Ovary (tissue), 10 donors: ENCODE measurements around the gene SPEG. TPM values are rescaled to one million over a fixed set of nuclear protein-coding genes. Genes with fewer than 3 reads are reported as not detected.

ENCODE experiments used
- DNase-seq, 5 donors: peaks; one replicate each; pipeline ENCODE4 v3.0.0-alpha.2; 2019 to 2020
- H3K27ac ChIP-seq, 2 donors: fragments of 200-600 bp; one replicate each; pipeline versions ENCODE4 v1.5.1 to v1.8.0; 2019 to 2022
- H3K27me3 ChIP-seq: fragments of 200-600 bp; one replicate; pipeline ENCODE4 v1.8.0; 2022
- H3K36me3 ChIP-seq: fragments of 200-600 bp; sonication (generic); one replicate; pipeline ENCODE4 v1.5.1; 2019
- H3K4me1 ChIP-seq: one replicate; pipeline ENCODE4 v1.8.1; 2013; ENCODE audit warnings: mild to moderate bottlenecking, moderate library complexity; ENCODE audit not compliant: insufficient read depth
- H3K4me3 ChIP-seq: fragments of 200-600 bp; sonication (generic); one replicate; pipeline ENCODE4 v1.5.1; 2017
- H3K9me3 ChIP-seq, 2 donors: fragments of 200-600 bp in 1 of 2; sonication (generic) in 1 of 2; one replicate each; pipeline versions ENCODE4 v1.5.1 to v1.8.1; 2013 to 2019; ENCODE audit warnings: mild to moderate bottlenecking in 1 of 2, moderate library complexity in 1 of 2
- CTCF ChIP-seq, 3 donors: fragments of 450-650 bp in 2 of 3; fragments of 200-600 bp in 1 of 3; IDR thresholded peaks; one replicate each; pipeline versions ENCODE4 v1.5.1 to v1.8.0; 2016 to 2022; ENCODE audit warnings: antibody characterized with exemption in 3 of 3, mild to moderate bottlenecking in 1 of 3
- EP300 ChIP-seq: sonication (generic); formaldehyde crosslinking; IDR thresholded peaks from one replicate; pipeline ENCODE4 v1.6.1; 2017; ENCODE audit warnings: antibody characterized with exemption
- POLR2A ChIP-seq: fragments of 450-650 bp; IDR thresholded peaks from one replicate; pipeline ENCODE4 v1.6.1; 2017; ENCODE audit warnings: antibody characterized with exemption, mild to moderate bottlenecking, moderate library complexity
- WGBS, 3 donors: extraction: QIAGEN DNeasy Blood & Tissue Kit in 1 of 3; methylation state at CpG; one replicate each; pipeline versions ENCODE4 v1.1.5 to v1.1.7; 2013 to 2017; 5-methylcytosine and 5-hydroxymethylcytosine counted together
- intact Hi-C, 4 donors: fragments of 100-400 bp; cut with DNase I; formaldehyde crosslinking; loops; one replicate each; pipeline versions ENCODE4 v1.11.0 to v1.15.1; 2022 to 2023
- long read RNA-seq, 3 donors: library from polyadenylated mRNA in 2 of 3; unstranded in 2 of 3; transcript quantifications; one replicate each; pipeline ENCODE4 v2.0.0 and lab custom pipeline, GENCODE V29; 2021 to 2026
- polyA plus RNA-seq, 2 donors: library from polyadenylated mRNA; stranded (reverse); fragments of 200-250 nt in 1 of 2; fragments of 350-450 nt in 1 of 2; fragmentation: Illumina TruSeq in 1 of 2; extraction: RNeasy Lipid Tissue Mini Kit (QIAGEN cat#74804) in 1 of 2; gene quantifications; one replicate each; pipeline ENCODE4 v1.2.3, GENCODE V29; 2013 to 2014
- total RNA-seq, 7 donors: library from RNA; depleted of rRNA in 2 of 7; stranded (reverse); fragments of >200 nt in 2 of 7; fragmentation: NEBNext Ultra II Directional in 3 of 7; extraction: Animal tissue kit (Norgen Biotek cat#: 25700) in 3 of 7; gene quantifications; one replicate each; pipeline versions ENCODE4 v1.1.0 to v1.2.4, GENCODE V29; 2016 to 2023
- donor health status: DM: no; HTN: no; CAD: no; lungs with moderate emphysema.
- donor health status: DM: no; HTN: no; CAD: no.
- donor health status: Bipolar disorder and iron deficiency.
- donor health status: DM: yes; HTN: yes; CAD: no.
- donor health status: DM: no; HTN: no; CAD: no.
- donor health status: DM: yes; HTN: yes; CAD: no.

Gene SPEG
- total RNA-seq (10 to 100 TPM; 13.9 to 79.7 (median 29.6) TPM), polyA plus RNA-seq (10 to 100 TPM in 1 of 2 donors, 1 to 10 TPM in 1; 9.9 to 31.4 TPM)
- long read RNA-seq, donor 1, partial matches to known transcripts = 4 of 11 reads
- long read RNA-seq, donor 1, other reads (novel, unspliced or antisense) = 2 of 11 reads
- long read RNA-seq, donor 2, partial matches to known transcripts = 0 of 1 reads
- long read RNA-seq, donor 2, other reads (novel, unspliced or antisense) = 0 of 1 reads
- long read RNA-seq, donor 3, partial matches to known transcripts = 25 of 42 reads
- long read RNA-seq, donor 3, other reads (novel, unspliced or antisense) = 13 of 42 reads

GRCh38 chr2:219434718-219435525 is at the start of gene SPEG:
SPEG (plus strand) TSS chr2:219434843; CDS start chr2:219434978, 135 bp downstream.
- H3K27me3 ChIP-seq = no peaks in the 10 kb centered on the region
- no peaks in the 10 kb centered on the region for H3K9me3 ChIP-seq
- peaks cover 2% of the 10 kb centered on the region for H3K4me1 ChIP-seq
- peak in 2 of 5 donors; percentile 38 to 48 for DNase-seq
- WGBS, 3 donors = 9 to 20% (median 10%) methylated on average over 31 to 77 of the region's 77 CpGs
- peak within 1 kb of the TSS in 1 of 2 donors; percentile 29 for H3K27ac ChIP-seq
- TF ChIP-seq CTCF (IDR thresholded peaks at IDR 0.05) (no peak), EP300 (no peak), POLR2A (no peak)
- intact Hi-C loops = no loop called here
- no peaks in the 10 kb centered on the region for H3K36me3 ChIP-seq
- peak within 1 kb of the TSS; percentile 5 for H3K4me3 ChIP-seq

DNA sequence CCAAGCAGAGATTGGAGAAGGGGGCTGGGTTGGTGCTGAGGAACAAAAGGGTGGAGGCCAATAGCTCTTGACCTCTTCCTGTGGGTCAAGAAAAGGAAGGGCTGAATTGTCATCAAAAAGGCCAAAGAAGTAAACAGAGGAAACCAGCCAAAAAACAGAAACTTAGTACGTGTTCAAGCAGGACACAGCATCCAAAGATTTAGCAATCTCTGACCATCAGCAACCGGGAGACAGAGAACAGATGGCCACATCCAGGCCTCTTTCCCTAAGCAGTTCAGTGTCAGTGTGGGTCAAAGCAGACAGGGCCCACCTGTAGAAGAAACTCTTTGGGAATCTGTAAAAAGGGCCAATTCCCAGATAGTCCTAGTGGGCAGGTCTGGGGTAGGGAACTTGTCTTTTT is 49.8 kb upstream of the SPEG start:
- no peaks in the 10 kb centered on the region for H3K27me3 ChIP-seq
- WGBS, 3 donors = 49 to 61% (median 57%) methylated on average over 2 of the region's 2 CpGs
- DNase-seq = no peak
- intact Hi-C loops = loop anchor here in 2 of 4 donors (5.0 to 10.0 kb wide), 3 partner anchors 108 to 223 kb away; partner anchors contain the start of genes NHEJ1 (in 2 of the 2) and DNAJB2 (in 1 of the 2)
- no peaks in the 10 kb centered on the region for H3K36me3 ChIP-seq
- TF ChIP-seq POLR2A (no peak), EP300 (no peak), CTCF (IDR thresholded peaks at IDR 0.05) (no peak)
- H3K9me3 ChIP-seq = no peaks in the 10 kb centered on the region
- H3K4me3 ChIP-seq = no peak overlapping the region
- peaks cover 6% of the 10 kb centered on the region for H3K4me1 ChIP-seq
- no peak overlapping the region for H3K27ac ChIP-seq

GRCh38 chr2:219385958-219386520 is 48.6 kb upstream of the SPEG start:
- Histone ChIP-seq H3K36me3 (no peaks in the 10 kb centered on the region), H3K27me3 (no peaks in the 10 kb centered on the region), H3K27ac (no peak overlapping the region), H3K4me3 (no peak overlapping the region), H3K9me3 (no peaks in the 10 kb centered on the region), H3K4me1 (peaks cover 6% of the 10 kb centered on the region)
- no peak for TF ChIP-seq EP300
- no peak for TF ChIP-seq CTCF (IDR thresholded peaks at IDR 0.05)
- TF ChIP-seq POLR2A = no peak
- DNase-seq = peak in 4 of 5 donors; percentile 31 to 58 (median 56)
- intact Hi-C loops = loop anchor here in 2 of 4 donors (5.0 to 10.0 kb wide), 3 partner anchors 109 to 224 kb away; partner anchors contain the start of genes NHEJ1 (in 2 of the 2) and DNAJB2 (in 1 of the 2)
- 89 to 92% (median 91%) methylated on average over 19 of the region's 19 CpGs for WGBS, 3 donors
